GM12864 (cell line): Measurements from ENCODE around the gene ZBTB5.
"Not testable (repeated sequence)": the region's sequence is repeated elsewhere in the genome, so short reads cannot be mapped to it uniquely, and the experiment has no call there.

Experiments
- DNase-seq: peaks from one replicate; pipeline ENCODE4 v3.0.0-alpha.2; 2011; ENCODE audit warnings: low read depth
- H3K4me3 ChIP-seq: 2 replicates; pipeline ENCODE4 v1.5.1; 2011; ENCODE audit warnings: mild to moderate bottlenecking, low read depth, low read length, control low read depth
- CTCF ChIP-seq: IDR thresholded peaks from 2 replicates; pipeline ENCODE4 v1.5.1; 2011; ENCODE audit warnings: low read depth, mild to moderate bottlenecking, moderate library complexity, low read length, control low read depth, inconsistent platforms; ENCODE audit errors: missing control alignments

The ZBTB5 gene

GRCh38 chr9:37468620-37469019 lies 3.4 kb upstream of the ZBTB5 start:
- no peak for DNase-seq
- no peak for TF ChIP-seq CTCF
- no peak overlapping the region for H3K4me3 ChIP-seq

GRCh38 chr9:37467530-37467929 lies 2.3 kb upstream of the ZBTB5 start:
- H3K4me3 ChIP-seq, DNase-seq: not testable (repeated sequence)

- DNase-seq, result no peak
- TF ChIP-seq CTCF, result no peak
- H3K4me3 ChIP-seq, result peak overlapping the region; percentile 70
Measured at GRCh38 chr9:37466037-37466709, 923 bp upstream of the ZBTB5 start.

GRCh38 chr9:37464426-37465248 lies 613 bp downstream of the ZBTB5 start:
- peak overlapping the region; percentile 70 for H3K4me3 ChIP-seq
- peak; percentile 31 for DNase-seq
- TF ChIP-seq CTCF, result no peak

- H3K4me3 ChIP-seq, result peak overlapping the region; percentile 70
- no peak for DNase-seq
- TF ChIP-seq CTCF, result no peak
Measured at GRCh38 chr9:37464006-37464405, 1.2 kb downstream of the ZBTB5 start.

GRCh38 chr9:37456817-37457216 lies 8.4 kb downstream of the ZBTB5 start:
- DNase-seq, result no peak
- H3K4me3 ChIP-seq, result no peak overlapping the region
- no peak for TF ChIP-seq CTCF

GRCh38 chr9:37455884-37456647 lies 9.2 kb downstream of the ZBTB5 start:
- no peak for DNase-seq
- TF ChIP-seq CTCF, result no peak

More at GRCh38 chr9:37455884-37456647, 9.2 kb downstream of the ZBTB5 start:
- H3K4me3 ChIP-seq, result no peak overlapping the region
